Skin of body (tissue), 2 donors: ENCODE results near the gene TRIM26. TPM values are rescaled to one million over a fixed set of nuclear protein-coding genes. Genes with fewer than 3 reads are reported as not detected.
A peak's percentile ranks its signal among the peaks of the same experiment; 100 is the strongest.
"Not testable (repeated sequence)": the region's sequence is repeated elsewhere in the genome, so short reads cannot be mapped to it uniquely, and the experiment has no call there.

Experiments
- DNase-seq: peaks from one replicate; lab custom pipeline; 2025; lab: John Stamatoyannopoulos, UW
- total RNA-seq: library from RNA; depleted of rRNA; stranded (reverse); fragments of >200 nt; gene quantifications from one replicate; pipeline ENCODE4 v1.2.3, GENCODE V29; 2014

TRIM26 gene
- total RNA-seq: 18.9 TPM

- DNase-seq: peak; percentile 96
Observed at GRCh38 chr6:30212865-30213666, at the start of gene TRIM26. Gene TRIM26, minus strand, starts transcription at chr6:30213406. Its CDS starts 14,303 bp downstream, at chr6:30199103.

GRCh38 chr6:30260036-30260504 is 46.9 kb upstream of the TRIM26 start:
- no peak for DNase-seq

- DNase-seq: peak; percentile 75
Observed at GRCh38 chr6:30259140-30260035, 46.2 kb upstream of the TRIM26 start.

- DNase-seq: peak; percentile 53
Observed at GRCh38 chr6:30258204-30258603, 45.0 kb upstream of the TRIM26 start.

- DNase-seq: not testable (repeated sequence)
Observed at GRCh38 chr6:30252417-30252816, 39.2 kb upstream of the TRIM26 start.

- no peak for DNase-seq
Observed at GRCh38 chr6:30244560-30244959, 31.4 kb upstream of the TRIM26 start.

GRCh38 chr6:30238178-30238795 is 25.1 kb upstream of the TRIM26 start:
- DNase-seq: no peak

- peak; percentile 94 for DNase-seq
Observed at GRCh38 chr6:30234356-30234755, 21.1 kb upstream of the TRIM26 start.

GRCh38 chr6:30231067-30231466 is 17.9 kb upstream of the TRIM26 start:
- no peak for DNase-seq

- no peak for DNase-seq
Observed at GRCh38 chr6:30227763-30228487, 14.7 kb upstream of the TRIM26 start.

- no peak for DNase-seq
Observed at GRCh38 chr6:30227242-30227722, 14.1 kb upstream of the TRIM26 start.

- no peak for DNase-seq
Observed at GRCh38 chr6:30223339-30223738, 10.1 kb upstream of the TRIM26 start.

- not testable (repeated sequence) for DNase-seq
Observed at GRCh38 chr6:30221956-30222355, 8.8 kb upstream of the TRIM26 start.

GRCh38 chr6:30221395-30221794 is 8.2 kb upstream of the TRIM26 start:
- not testable (repeated sequence) for DNase-seq

- peak; percentile 24 for DNase-seq
Observed at GRCh38 chr6:30219244-30219643, 6.0 kb upstream of the TRIM26 start.

GRCh38 chr6:30216096-30216495 is 2.9 kb upstream of the TRIM26 start:
- peak; percentile 56 for DNase-seq

- no peak for DNase-seq
Observed at GRCh38 chr6:30214657-30214982, 1.4 kb upstream of the TRIM26 start.

GRCh38 chr6:30213957-30214656 is 901 bp upstream of the TRIM26 start:
- peak; percentile 70 for DNase-seq

GRCh38 chr6:30213667-30213956 is 406 bp upstream of the TRIM26 start:
- peak; percentile 78 for DNase-seq

GRCh38 chr6:30211899-30212298 is 1.3 kb downstream of the TRIM26 start:
- peak; percentile 6 for DNase-seq

- DNase-seq: no peak
Observed at GRCh38 chr6:30211306-30211705, 1.9 kb downstream of the TRIM26 start.
